ENCODE data around the gene MASP2.

DNA sequence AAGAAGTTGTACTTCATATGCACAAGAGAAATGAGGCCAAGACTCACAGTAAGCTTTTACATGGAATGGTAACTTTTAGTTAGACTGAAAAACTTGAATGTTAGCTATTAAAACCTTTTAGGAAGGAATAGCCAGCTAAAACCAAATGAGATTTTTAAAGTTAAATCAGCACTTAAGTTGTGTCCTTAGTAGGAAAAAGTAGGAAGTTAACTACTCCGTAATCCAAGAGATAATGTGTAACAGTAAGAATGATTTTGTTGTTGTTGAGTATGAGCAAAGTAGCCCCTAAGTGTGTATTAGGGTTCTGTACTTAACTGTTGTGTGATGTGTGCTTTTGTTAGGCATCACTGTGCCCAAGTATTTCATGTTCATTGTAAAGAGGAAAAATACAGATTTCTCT is 21.4 kb downstream of the MASP2 start:
- TF ChIP-seq POLR2A (IDR thresholded peaks at IDR 0.05) = no peak
- TF ChIP-seq, protein P1, sequence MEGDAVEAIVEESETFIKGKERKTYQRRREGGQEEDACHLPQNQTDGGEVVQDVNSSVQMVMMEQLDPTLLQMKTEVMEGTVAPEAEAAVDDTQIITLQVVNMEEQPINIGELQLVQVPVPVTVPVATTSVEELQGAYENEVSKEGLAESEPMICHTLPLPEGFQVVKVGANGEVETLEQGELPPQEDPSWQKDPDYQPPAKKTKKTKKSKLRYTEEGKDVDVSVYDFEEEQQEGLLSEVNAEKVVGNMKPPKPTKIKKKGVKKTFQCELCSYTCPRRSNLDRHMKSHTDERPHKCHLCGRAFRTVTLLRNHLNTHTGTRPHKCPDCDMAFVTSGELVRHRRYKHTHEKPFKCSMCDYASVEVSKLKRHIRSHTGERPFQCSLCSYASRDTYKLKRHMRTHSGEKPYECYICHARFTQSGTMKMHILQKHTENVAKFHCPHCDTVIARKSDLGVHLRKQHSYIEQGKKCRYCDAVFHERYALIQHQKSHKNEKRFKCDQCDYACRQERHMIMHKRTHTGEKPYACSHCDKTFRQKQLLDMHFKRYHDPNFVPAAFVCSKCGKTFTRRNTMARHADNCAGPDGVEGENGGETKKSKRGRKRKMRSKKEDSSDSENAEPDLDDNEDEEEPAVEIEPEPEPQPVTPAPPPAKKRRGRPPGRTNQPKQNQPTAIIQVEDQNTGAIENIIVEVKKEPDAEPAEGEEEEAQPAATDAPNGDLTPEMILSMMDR (IDR thresholded peaks at IDR 0.05) = no peak
- TF ChIP-seq POLR2AphosphoS5 (IDR thresholded peaks at IDR 0.05) = no peak
- no peak for TF ChIP-seq EP300 (IDR thresholded peaks at IDR 0.05)
